GM21528 (cell line): ENCODE measurements around the gene GMEB1.
"Not testable (repeated sequence)": the region's sequence is repeated elsewhere in the genome, so short reads cannot be mapped to it uniquely, and the experiment has no call there.

Experiments used
- ATAC-seq: cut with Tn5 transposase; IDR thresholded peaks from one replicate; pipeline ENCODE4 v1.9.1; 2021; ENCODE audit warnings: mild to moderate bottlenecking, moderate library complexity; ENCODE audit not compliant: unreplicated experiment, low FRiP score

The GMEB1 gene

DNA sequence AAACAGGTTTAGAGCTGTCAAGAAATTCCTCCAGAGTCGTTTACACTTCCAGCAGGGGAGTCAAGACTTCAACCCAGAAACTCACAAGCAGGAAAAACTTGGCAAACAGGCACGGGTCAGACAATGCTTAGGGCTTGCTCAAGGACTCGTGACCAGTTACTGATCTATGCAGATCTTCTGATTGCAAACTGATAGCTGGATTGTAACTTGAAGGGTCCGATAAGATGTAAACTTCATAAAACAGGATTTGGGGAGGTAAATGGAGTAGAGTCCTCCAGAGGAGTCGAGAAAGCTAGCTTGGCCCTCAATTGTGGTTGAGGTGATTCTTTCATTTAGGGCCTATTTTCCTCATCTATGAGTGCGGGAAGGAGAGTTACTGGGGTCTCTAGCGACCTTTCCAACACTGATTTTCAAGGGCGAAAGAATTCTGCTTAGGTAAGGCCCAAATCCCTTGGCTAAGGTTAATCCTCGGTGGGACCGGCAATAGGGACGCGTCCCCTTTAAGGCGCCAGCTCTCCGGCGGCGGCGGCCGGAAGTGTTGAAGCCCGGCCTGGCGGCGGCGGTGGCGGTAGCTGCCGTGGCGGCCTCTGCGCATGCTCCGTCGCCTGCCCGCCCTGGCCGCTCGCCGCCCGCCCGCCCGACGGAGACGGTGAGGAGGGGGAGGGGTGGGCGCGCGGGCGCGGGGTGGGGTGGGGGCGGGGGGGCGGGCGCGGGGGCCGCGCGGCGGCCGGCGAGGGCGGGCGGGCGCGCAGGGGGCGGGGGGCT lies at the start of gene GMEB1:
Gene GMEB1 (plus strand): TSS at position 594 of the 765 bp plus-strand sequence. CDS start 14,829 bp downstream, outside the sequence.
- ATAC-seq = peak; percentile 68

DNA sequence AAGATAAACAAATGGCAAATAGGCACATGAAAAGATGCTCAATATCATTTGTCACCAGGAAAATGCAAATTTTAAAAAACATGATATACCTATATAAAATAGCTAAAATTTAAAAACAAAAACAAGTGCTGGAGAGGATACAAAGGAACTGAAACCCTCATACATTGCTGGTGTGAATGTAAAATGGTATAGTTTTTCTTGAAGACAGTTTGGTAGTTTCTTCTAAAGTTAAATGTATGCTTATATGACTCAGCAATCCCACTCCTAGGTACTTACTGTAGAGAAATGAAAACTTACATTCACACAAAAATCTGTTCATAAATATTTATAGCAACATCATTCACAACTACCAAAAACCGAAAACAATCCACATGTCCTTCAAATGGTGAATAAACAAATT lies 36.9 kb upstream of the GMEB1 start:
- no peak for ATAC-seq

GRCh38 chr1:28632560-28632959 lies 36.0 kb upstream of the GMEB1 start:
- ATAC-seq = no peak

DNA sequence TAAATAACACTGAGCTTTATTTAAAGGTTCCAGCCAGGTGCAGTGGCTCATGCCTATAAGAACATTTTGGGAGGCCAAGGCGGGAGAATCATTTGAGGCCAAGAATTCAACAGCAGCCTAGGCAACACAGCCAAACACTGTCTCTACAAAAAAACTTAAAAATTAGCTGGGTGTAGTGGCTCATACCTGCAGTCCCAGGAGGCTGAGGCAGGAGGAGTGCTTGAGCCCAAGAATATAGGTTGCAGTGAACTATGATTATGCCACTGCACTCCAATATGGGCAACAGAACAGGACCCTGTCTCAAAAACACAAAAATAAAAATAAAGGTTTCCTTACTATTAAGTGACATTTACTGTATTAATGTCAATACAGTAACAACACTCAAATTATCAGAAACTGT lies 27.8 kb upstream of the GMEB1 start:
- no peak for ATAC-seq

DNA sequence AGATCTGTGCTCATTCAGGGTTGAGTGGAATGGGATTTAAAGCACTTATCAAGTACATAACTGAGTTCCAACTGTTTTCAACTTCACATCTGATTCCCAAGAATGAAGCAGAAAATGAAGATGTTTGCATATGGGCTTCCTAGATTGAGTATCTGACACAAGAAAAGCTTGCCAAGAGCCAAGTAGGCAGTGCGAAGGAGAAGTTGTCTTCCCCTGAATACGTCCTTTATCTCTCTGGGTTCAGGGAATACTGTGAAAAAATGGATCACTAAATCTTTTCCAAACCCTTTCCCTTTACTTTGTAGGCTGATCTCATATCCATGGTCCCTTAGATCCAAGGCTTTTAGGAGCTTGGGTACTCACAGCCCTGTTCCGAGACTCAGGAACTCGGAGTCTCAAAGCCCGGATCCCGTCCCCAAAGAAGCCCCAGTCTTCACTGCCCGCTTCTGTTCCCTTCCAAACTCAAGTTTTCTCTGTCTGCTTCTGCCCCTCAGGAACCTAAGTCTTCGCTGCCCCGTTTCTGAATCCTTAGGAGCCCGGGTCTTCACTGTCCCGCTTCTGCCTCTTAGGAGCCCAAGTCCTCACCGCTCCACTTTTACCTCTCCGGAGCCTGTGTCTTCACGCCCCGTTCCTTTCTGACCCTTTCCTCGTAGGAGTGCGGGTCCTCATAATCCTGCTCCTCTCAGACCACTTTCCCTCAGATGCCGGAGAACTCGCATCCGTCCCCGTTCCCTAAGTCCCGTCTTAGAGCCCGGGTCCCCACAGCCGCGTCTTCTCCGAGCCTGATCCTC lies 26.3 kb upstream of the GMEB1 start:
- ATAC-seq = peak; percentile 12

DNA sequence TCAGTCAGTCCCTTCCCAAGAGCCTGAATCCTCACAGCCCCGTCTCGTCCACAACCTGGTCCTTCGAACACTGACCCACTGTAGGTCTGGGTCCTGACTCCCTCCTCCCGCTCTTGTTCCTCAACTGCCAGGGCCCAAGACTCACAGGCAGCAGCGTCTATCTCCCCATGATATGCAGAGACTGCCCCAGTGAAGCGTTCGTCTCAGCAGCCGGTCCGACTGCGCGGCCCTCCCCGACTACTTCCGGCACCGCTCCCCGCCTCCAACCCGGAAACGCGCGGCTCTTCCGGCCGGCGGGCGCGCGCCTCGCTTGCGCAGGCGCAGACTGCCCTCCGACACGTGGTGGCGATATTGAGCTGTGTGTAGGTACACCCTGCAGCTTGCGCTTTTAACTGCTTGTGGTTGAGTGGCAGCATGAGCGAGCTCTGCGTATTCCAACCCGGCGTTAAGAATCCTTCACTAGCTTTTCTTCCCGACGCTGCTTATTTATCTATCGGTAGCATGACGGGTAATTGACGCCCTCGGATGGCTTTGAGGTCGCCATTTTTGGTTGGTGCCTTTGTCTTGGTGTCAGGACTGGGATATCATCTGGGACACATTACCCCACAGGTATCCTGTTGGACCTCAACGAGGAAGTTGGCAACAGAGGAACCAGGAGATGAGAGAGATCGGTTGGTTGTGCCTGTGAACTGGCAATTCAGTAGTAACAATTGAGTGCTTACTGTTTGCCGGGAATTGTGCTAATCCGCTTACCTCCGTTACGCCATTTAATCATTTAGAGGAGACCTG lies 25.5 kb upstream of the GMEB1 start, which contains the start of gene TAF12:
Gene TAF12 (minus strand): TSS at position 221 of the 789 bp plus-strand sequence. CDS start 20,986 bp downstream, outside the sequence.
- ATAC-seq = peak; percentile 72

GRCh38 chr1:28644494-28644893 lies 24.1 kb upstream of the GMEB1 start:
- no peak for ATAC-seq

- not testable (repeated sequence) for ATAC-seq
These were observed 23.2 kb upstream of the GMEB1 start for GRCh38 chr1:28645406-28645805.

DNA sequence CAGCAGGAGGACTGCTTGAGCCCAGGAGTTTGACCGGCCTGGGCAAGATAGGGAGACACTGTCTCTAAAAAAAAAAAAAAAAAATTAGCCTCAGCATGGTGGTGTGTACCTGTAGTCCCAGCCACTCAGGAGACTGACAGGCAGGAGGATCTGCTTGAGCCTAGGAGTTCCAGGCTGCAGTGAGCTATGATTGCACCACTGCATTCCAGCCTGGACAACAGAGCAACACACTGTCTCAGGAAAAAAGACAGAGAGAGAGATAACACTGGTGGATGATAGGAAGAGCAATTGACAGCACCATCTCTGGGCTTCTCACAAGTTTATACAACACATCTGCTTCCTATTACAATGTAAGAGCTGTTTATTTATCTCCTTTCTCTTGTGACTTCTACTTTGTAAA lies 22.5 kb upstream of the GMEB1 start:
- no peak for ATAC-seq

DNA sequence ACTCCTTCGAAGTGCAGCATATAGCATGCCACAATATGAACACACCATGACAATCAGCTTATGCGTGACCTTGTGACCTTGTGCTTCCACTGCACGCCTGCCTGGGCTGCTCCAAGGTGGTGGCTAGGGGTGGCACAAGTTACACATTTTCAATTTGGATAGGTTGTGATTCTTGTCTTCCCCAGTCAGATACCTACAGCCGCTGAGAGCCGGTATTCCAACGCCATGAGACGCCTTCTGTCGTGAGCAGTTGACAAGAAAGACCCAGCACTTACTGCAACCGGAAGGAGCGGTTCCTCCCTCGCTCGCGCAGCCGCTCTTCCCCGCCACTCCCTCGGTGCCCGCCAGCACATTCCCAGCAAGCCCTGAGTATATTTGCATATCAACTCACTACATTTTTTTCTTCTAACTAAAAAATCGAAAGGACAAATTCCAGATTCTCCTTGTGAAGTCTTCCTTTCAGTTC lies 20.5 kb upstream of the GMEB1 start:
- ATAC-seq = peak; percentile 64

- ATAC-seq = peak; percentile 75
These were observed 19.9 kb upstream of the GMEB1 start, which contains the start of gene RNU11 for GRCh38 chr1:28648474-28649198. RNU11 (plus strand) TSS chr1:28648600.

- not testable (repeated sequence) for ATAC-seq
These were observed 15.5 kb upstream of the GMEB1 start for GRCh38 chr1:28653063-28653462.

DNA sequence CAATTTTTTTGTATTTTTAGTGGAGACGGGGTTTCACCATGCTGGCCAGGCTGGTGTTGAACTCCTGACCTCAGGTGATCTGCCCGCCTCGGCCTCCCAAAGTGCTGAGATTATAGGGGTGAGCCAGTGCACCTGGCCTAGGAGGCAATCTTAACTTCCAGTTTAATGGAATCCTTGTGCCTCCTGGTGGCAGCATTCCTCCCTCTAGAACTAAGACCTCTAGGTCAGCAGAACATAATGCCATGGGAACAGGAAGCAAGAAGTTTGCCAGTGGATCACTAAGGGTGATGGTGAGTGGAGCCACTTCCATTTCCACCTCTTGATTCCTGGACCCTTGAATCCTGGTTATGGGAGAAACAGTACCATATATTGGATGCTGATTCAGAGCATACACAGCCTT lies 14.7 kb upstream of the GMEB1 start:
- ATAC-seq = not testable (repeated sequence)

GRCh38 chr1:28655448-28656311 lies 12.9 kb upstream of the GMEB1 start:
- not testable (repeated sequence) for ATAC-seq

DNA sequence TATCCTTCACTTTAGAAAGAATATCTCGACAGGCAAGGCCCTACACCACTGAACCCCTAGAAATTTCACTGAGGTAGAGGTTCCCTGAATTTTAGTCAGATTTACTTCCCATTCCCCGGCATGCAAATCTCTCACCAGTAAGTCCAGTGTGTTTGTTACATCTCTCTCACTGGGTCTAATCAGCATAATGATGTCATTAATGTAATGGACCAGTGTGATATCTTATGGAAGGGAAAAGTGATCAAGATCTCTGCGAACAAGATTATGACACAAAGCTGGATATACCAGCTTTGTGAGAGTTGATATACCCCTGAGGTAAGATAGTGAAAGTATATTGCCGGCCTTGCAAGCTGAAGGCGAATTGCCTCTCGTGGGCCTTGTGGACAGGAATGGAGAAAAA lies 12.2 kb upstream of the GMEB1 start:
- ATAC-seq = no peak

GRCh38 chr1:28663871-28664470 lies 4.6 kb upstream of the GMEB1 start:
- ATAC-seq = no peak

- no peak for ATAC-seq
These were observed 1.8 kb upstream of the GMEB1 start for GRCh38 chr1:28666806-28667205.

DNA sequence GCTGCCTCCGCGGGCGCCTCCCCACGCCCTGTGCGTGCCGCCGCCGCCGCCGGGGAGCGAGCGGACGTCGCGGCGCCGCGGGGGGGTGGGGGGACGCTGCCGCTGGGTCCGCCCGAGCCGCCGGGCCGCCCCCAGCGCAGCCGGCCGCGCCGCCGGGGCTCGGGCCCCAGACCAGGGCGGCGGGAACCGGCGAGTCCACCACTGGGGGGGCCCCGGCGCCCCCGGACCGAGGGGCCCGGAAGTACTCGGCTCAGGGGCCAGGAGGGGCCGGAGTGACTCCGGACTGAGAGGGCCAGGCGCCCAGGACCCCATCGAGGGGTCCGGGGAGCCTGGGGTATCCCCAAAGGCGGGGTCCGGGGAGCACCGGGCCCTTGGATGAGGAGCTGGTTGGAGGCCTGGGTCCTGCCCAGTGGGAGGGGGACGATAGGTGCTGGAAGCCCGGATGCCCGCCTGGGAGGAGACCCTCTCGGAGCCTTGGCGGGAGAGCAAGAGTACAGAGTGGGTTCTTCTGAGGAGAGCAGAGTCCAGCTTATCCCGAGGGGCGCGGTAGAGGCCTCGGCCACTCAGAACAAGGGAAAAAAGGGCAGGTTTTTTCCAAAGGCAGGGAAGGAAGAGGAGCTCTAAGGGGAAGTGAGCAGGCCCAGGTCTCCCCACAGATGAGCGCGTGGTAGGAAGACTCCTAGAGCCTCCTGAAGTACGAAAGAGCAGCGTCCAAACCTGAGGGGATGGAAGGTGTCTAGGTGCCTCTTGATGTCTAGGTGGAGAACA lies 556 bp downstream of the GMEB1 start:
- ATAC-seq = peak; percentile 48
